CD4-positive, alpha-beta T cell (primary cell): Measurements from ENCODE around the gene P3H1. TPM values are rescaled to one million over a fixed set of nuclear protein-coding genes. Genes with fewer than 3 reads are reported as not detected.
"Not testable (repeated sequence)": the region's sequence is repeated elsewhere in the genome, so short reads cannot be mapped to it uniquely, and the experiment has no call there.

Experiments
- ATAC-seq: fragments of 200-7000 bp; cut with Tn5 transposase; one replicate; pipeline ENCODE4 v1.10.0; 2022; ENCODE audit warnings: mild to moderate bottlenecking; ENCODE audit not compliant: poor library complexity
- CTCF ChIA-PET: fragments of 350-600 bp; sonication (Branson Sonifier 250); formaldehyde crosslinking; loops from one replicate; lab custom pipeline; 2021; ENCODE audit warnings: antibody characterized with exemption, inconsistent platforms; lab: Charles Lee
- POLR2A ChIA-PET: fragments of 350-600 bp; sonication (Branson Sonifier 250); formaldehyde crosslinking; loops from one replicate; lab custom pipeline; 2021; ENCODE audit warnings: antibody characterized with exemption, inconsistent platforms; lab: Charles Lee
- DNase-seq, 14 experiments: peaks; one replicate each; pipeline ENCODE4 v3.0.0-alpha.2; 2013 to 2020; ENCODE audit warnings: mixed read lengths in 2 of 14
- H3K27ac ChIP-seq, 2 donors: one replicate each; pipeline versions ENCODE4 v1.5.1 to v1.7.0; 2013; ENCODE audit warnings: low read length in 2 of 2, low read depth in 1 of 2, mild to moderate bottlenecking in 1 of 2
- H3K27me3 ChIP-seq, 2 experiments: 1 replicate in 1 of 2; 2 replicates in 1 of 2; pipeline versions ENCODE4 v1.6.1 to v1.7.0; 2013; ENCODE audit warnings: low read length in 2 of 2, control low read depth in 1 of 2, mild to moderate bottlenecking in 1 of 2, moderate library complexity in 1 of 2; ENCODE audit not compliant: insufficient read depth in 2 of 2, control insufficient read depth in 1 of 2
- H3K36me3 ChIP-seq: one replicate; pipeline ENCODE4 v1.6.1; 2013; ENCODE audit warnings: low read length, control low read depth; ENCODE audit not compliant: insufficient read depth
- H3K4me1 ChIP-seq: one replicate; pipeline ENCODE4 v1.6.1; 2013; ENCODE audit warnings: low read length, control low read depth; ENCODE audit not compliant: insufficient read depth
- H3K4me3 ChIP-seq: one replicate; pipeline ENCODE4 v1.5.1; 2013; ENCODE audit warnings: mild to moderate bottlenecking, low read length, moderate library complexity
- H3K9me3 ChIP-seq, 2 experiments: 1 replicate in 1 of 2; 2 replicates in 1 of 2; pipeline versions ENCODE4 v1.6.1 to v1.7.0; 2013; ENCODE audit warnings: low read length in 2 of 2, mild to moderate bottlenecking in 2 of 2, control low read depth in 1 of 2, moderate library complexity in 1 of 2; ENCODE audit not compliant: control insufficient read depth in 1 of 2, insufficient read depth in 1 of 2
- H3K27ac Mint-ChIP-seq: one replicate; pipeline ENCODE4 v1.8.0; 2020; ENCODE audit warnings: mixed read lengths
- H3K27me3 Mint-ChIP-seq: one replicate; pipeline ENCODE4 v1.8.0; 2021; ENCODE audit warnings: mixed read lengths
- H3K36me3 Mint-ChIP-seq: one replicate; pipeline ENCODE4 v1.8.0; 2021; ENCODE audit warnings: low read depth, mixed read lengths
- H3K4me1 Mint-ChIP-seq: one replicate; pipeline ENCODE4 v1.8.0; 2021; ENCODE audit warnings: low read depth, mixed read lengths
- H3K4me3 Mint-ChIP-seq: one replicate; pipeline ENCODE4 v1.8.0; 2020; ENCODE audit warnings: mild to moderate bottlenecking, mixed read lengths
- H3K9me3 Mint-ChIP-seq: one replicate; pipeline ENCODE4 v1.8.0; 2020; ENCODE audit warnings: mixed read lengths
- CTCF ChIP-seq: fragments of 200-600 bp; IDR thresholded peaks from one replicate; pipeline ENCODE4 v1.8.0; 2022; ENCODE audit warnings: antibody characterized with exemption, mild to moderate bottlenecking
- intact Hi-C, 2 experiments: fragments of 100-400 bp; cut with DNase I in 1 of 2; cut with micrococcal nuclease in 1 of 2; formaldehyde crosslinking; loops; one replicate each; pipeline versions ENCODE4 v1.15.1 to v1.9.0; 2023 to 2025; cut with DNase I, micrococcal nuclease
- total RNA-seq, 174 experiments: library from RNA in 2 of 174; stranded (reverse) in 2 of 174; gene quantifications; one replicate each; pipeline ENCODE4 v1.2.3 and lab custom pipeline; 2021 to 2026

Gene P3H1
- total RNA-seq, 2 experiments from 2014 or later: 17.6 to 20.9 TPM

- Histone ChIP-seq H3K27me3 (no peaks in the 10 kb centered on the region), H3K9me3 (no peaks in the 10 kb centered on the region), H3K27ac (no peak overlapping the region), H3K4me1 (no peaks in the 10 kb centered on the region), H3K36me3 (peaks cover 9% of the 10 kb centered on the region), H3K4me3 (no peak overlapping the region)
- ChIA-PET CTCF (no interaction called here), POLR2A (no interaction called here)
- intact Hi-C loops: no loop called here
- no peaks in the 10 kb centered on the region for H3K4me1 Mint-ChIP-seq
- H3K9me3 Mint-ChIP-seq: no peaks in the 10 kb centered on the region
- H3K27ac Mint-ChIP-seq: no peak overlapping the region
- ATAC-seq (no peak), DNase-seq (no peak)
- H3K4me3 Mint-ChIP-seq: no peak overlapping the region
- TF ChIP-seq CTCF: no peak
- H3K36me3 Mint-ChIP-seq: peaks cover 13% of the 10 kb centered on the region
- H3K27me3 Mint-ChIP-seq: no peaks in the 10 kb centered on the region
Measured at GRCh38 chr1:42721926-42722325, 44.9 kb downstream of the P3H1 start.

- Histone ChIP-seq H3K27ac (no peak overlapping the region), H3K9me3 (peaks cover 0 to under 1% of the 10 kb centered on the region in 2 experiments), H3K27me3 (no peaks in the 10 kb centered on the region), H3K4me3 (no peak overlapping the region), H3K36me3 (peaks cover 9% of the 10 kb centered on the region), H3K4me1 (no peaks in the 10 kb centered on the region)
- no peak for ATAC-seq
- peaks cover 21% of the 10 kb centered on the region for H3K36me3 Mint-ChIP-seq
- POLR2A ChIA-PET: no interaction called here
- no peaks in the 10 kb centered on the region for H3K9me3 Mint-ChIP-seq
- intact Hi-C loops: no loop called here
- CTCF ChIA-PET: no interaction called here
- H3K4me3 Mint-ChIP-seq: no peak overlapping the region
- TF ChIP-seq CTCF: no peak
- H3K27me3 Mint-ChIP-seq: no peaks in the 10 kb centered on the region
- no peak for DNase-seq
- no peak overlapping the region for H3K27ac Mint-ChIP-seq
- H3K4me1 Mint-ChIP-seq: no peaks in the 10 kb centered on the region
Measured at GRCh38 chr1:42720868-42721267, 46.0 kb downstream of the P3H1 start.

GRCh38 chr1:42714441-42714840, 52.4 kb downstream of the P3H1 start:
- H3K4me3 ChIP-seq, H3K27me3 ChIP-seq, DNase-seq, H3K9me3 Mint-ChIP-seq, H3K27ac ChIP-seq, H3K27ac Mint-ChIP-seq, POLR2A ChIA-PET, H3K4me1 ChIP-seq, intact Hi-C loops, H3K27me3 Mint-ChIP-seq, H3K4me3 Mint-ChIP-seq, H3K4me1 Mint-ChIP-seq, ATAC-seq: not testable (repeated sequence)
- Histone ChIP-seq H3K36me3 (peaks cover 27% of the 10 kb centered on the region), H3K9me3 (peaks cover 12 to 26% of the 10 kb centered on the region in 2 experiments)
- peaks cover 75% of the 10 kb centered on the region for H3K36me3 Mint-ChIP-seq
- CTCF ChIA-PET: interaction anchor here (0.6 to 0.7 kb wide), 2 partner anchors 43 to 489 kb away, joined by 3 read pairs; no protein-coding TSS in a partner anchor

GRCh38 chr1:42713293-42713692, 53.5 kb downstream of the P3H1 start:
- CTCF ChIA-PET: interaction anchor here (0.7 kb wide), 1 partner anchor 24 kb away, joined by 3 read pairs; no protein-coding TSS in a partner anchor
- Mint-ChIP-seq H3K9me3 (peaks cover 6% of the 10 kb centered on the region), H3K36me3 (peaks cover 82% of the 10 kb centered on the region)

GRCh38 chr1:42712808-42713207, 54.0 kb downstream of the P3H1 start:
- intact Hi-C loops, H3K4me1 ChIP-seq, ATAC-seq, H3K9me3 Mint-ChIP-seq, H3K27ac Mint-ChIP-seq, H3K27ac ChIP-seq, H3K27me3 Mint-ChIP-seq, H3K4me3 ChIP-seq, H3K4me3 Mint-ChIP-seq, POLR2A ChIA-PET, DNase-seq, H3K27me3 ChIP-seq, H3K4me1 Mint-ChIP-seq: not testable (repeated sequence)
- CTCF ChIA-PET: interaction anchor here (0.7 kb wide), 1 partner anchor 23 kb away, joined by 3 read pairs; no protein-coding TSS in a partner anchor
- Histone ChIP-seq H3K9me3 (peaks cover 12 to 26% of the 10 kb centered on the region in 2 experiments), H3K36me3 (peaks cover 21% of the 10 kb centered on the region)
- peaks cover 85% of the 10 kb centered on the region for H3K36me3 Mint-ChIP-seq

More at GRCh38 chr1:42713293-42713692, 53.5 kb downstream of the P3H1 start:
- no peak overlapping the region for H3K27ac ChIP-seq
- no peak overlapping the region for H3K4me3 Mint-ChIP-seq
- H3K27me3 ChIP-seq: no peaks in the 10 kb centered on the region
- intact Hi-C loops: no loop called here
- H3K4me1 Mint-ChIP-seq: peaks cover 4% of the 10 kb centered on the region
- no peaks in the 10 kb centered on the region for H3K27me3 Mint-ChIP-seq
- no peak for ATAC-seq
- no peak for TF ChIP-seq CTCF
- no peak overlapping the region for H3K4me3 ChIP-seq
- POLR2A ChIA-PET: no interaction called here
- no peak overlapping the region for H3K27ac Mint-ChIP-seq
- H3K4me1 ChIP-seq: no peaks in the 10 kb centered on the region
- no peak for DNase-seq
- H3K36me3 ChIP-seq: peaks cover 25% of the 10 kb centered on the region
- H3K9me3 ChIP-seq: peaks cover 12 to 26% of the 10 kb centered on the region in 2 experiments
